ENCODE measurements around the gene FAM131A. TPM values are rescaled to one million over a fixed set of nuclear protein-coding genes. Genes with fewer than 3 reads are reported as not detected.

The FAM131A gene
- total and polyA plus RNA-seq, 9 of the 15 experiments (the other 6 are each of a cell fraction or from before 2014, with no cell fraction given), result 0.48 to 11.1 (median 4.3) TPM

DNA sequence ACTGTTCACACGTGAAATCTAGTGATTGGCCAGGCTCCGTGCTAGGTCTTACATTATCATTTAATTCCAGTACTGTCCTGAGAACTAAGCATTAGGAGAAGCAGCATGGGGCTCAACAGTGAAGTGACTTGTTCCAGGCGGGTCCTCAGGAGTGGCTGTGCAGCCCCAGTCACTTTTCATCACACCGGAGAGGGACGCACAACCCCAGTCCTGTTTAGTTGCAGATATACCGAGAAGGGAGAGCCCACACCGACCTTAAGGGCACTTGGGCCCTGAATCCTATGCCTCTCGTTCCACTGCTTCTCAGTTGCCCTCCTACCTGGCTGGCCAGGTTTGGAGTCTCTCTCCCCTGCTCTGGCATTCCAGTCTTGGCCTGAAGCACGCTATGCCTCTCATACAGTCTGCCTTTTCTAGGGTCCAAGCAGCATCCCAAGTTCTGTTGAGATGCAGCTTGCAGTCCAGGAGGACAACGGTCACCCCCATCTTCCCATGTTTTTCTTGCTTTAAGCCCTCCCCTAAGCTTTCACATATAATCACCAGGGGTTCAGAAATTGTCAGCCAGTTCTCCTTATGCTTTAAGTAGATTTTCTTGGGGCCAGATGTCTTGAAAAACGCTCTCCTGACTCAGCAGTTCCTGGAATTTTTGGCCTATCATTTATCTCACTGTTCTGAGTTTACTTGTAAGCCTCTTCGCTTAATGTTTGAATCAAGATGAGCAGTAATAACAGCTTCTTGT is 10.1 kb downstream of the FAM131A start (continued):
- TF ChIP-seq FOXK2 (conservative IDR thresholded peaks at IDR 0.05 in 1 of 2, IDR thresholded peaks at IDR 0.05 in 1 of 2; ENCODE audit: low read depth in 2 of 2) (peak in 1 of 2 experiments; percentile 29; a peak in 1 of 4 replicates), CBFA2T2 (conservative IDR thresholded peaks at IDR 0.05) (peak; percentile 65), MEF2A (IDR thresholded peaks at IDR 0.05; ENCODE audit: control insufficient read depth, low read depth, low read length) (no peak), MEF2D (tag; conservative IDR thresholded peaks at IDR 0.05; ENCODE audit: low read depth) (no peak), LCOR (CRISPR knock-in tag; IDR thresholded peaks at IDR 0.05) (no peak), NRF1 (conservative IDR thresholded peaks at IDR 0.05 in 1 of 2, IDR thresholded peaks at IDR 0.05 in 1 of 2) (no peak), ADNP (tag; IDR thresholded peaks at IDR 0.05) (no peak), ATF7 (IDR thresholded peaks at IDR 0.05) (no peak), ZNF23 (CRISPR knock-in tag; IDR thresholded peaks at IDR 0.05) (no peak), RBM22 (IDR thresholded peaks at IDR 0.05; ENCODE audit: low read depth, low read length, poor library complexity, severe bottlenecking) (no peak), ZNF79 (CRISPR knock-in tag; IDR thresholded peaks at IDR 0.05; ENCODE audit: low read depth) (no peak), RBBP5 (IDR thresholded peaks at IDR 0.05; ENCODE audit: borderline replicate concordance, insufficient read depth, low read length, poor library complexity, severe bottlenecking) (peak; percentile 63), NR1H2 (CRISPR knock-in tag; IDR thresholded peaks at IDR 0.05) (no peak), ERF (CRISPR knock-in tag; IDR thresholded peaks at IDR 0.05) (no peak), BACH1 (tag; IDR thresholded peaks at IDR 0.05) (peak; percentile 79), ARID1B (IDR thresholded peaks at IDR 0.05) (peak; percentile 83), DIDO1 (tag; IDR thresholded peaks at IDR 0.05; ENCODE audit: low read depth) (no peak)
- TF ChIP-seq, protein P1, sequence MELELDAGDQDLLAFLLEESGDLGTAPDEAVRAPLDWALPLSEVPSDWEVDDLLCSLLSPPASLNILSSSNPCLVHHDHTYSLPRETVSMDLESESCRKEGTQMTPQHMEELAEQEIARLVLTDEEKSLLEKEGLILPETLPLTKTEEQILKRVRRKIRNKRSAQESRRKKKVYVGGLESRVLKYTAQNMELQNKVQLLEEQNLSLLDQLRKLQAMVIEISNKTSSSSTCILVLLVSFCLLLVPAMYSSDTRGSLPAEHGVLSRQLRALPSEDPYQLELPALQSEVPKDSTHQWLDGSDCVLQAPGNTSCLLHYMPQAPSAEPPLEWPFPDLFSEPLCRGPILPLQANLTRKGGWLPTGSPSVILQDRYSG (tag; conservative IDR thresholded peaks at IDR 0.05; ENCODE audit: low read depth), result no peak
- TF ChIP-seq, protein P2, sequence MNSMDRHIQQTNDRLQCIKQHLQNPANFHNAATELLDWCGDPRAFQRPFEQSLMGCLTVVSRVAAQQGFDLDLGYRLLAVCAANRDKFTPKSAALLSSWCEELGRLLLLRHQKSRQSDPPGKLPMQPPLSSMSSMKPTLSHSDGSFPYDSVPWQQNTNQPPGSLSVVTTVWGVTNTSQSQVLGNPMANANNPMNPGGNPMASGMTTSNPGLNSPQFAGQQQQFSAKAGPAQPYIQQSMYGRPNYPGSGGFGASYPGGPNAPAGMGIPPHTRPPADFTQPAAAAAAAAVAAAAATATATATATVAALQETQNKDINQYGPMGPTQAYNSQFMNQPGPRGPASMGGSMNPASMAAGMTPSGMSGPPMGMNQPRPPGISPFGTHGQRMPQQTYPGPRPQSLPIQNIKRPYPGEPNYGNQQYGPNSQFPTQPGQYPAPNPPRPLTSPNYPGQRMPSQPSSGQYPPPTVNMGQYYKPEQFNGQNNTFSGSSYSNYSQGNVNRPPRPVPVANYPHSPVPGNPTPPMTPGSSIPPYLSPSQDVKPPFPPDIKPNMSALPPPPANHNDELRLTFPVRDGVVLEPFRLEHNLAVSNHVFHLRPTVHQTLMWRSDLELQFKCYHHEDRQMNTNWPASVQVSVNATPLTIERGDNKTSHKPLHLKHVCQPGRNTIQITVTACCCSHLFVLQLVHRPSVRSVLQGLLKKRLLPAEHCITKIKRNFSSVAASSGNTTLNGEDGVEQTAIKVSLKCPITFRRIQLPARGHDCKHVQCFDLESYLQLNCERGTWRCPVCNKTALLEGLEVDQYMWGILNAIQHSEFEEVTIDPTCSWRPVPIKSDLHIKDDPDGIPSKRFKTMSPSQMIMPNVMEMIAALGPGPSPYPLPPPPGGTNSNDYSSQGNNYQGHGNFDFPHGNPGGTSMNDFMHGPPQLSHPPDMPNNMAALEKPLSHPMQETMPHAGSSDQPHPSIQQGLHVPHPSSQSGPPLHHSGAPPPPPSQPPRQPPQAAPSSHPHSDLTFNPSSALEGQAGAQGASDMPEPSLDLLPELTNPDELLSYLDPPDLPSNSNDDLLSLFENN (IDR thresholded peaks at IDR 0.05; ENCODE audit: low read depth in 2 of 2, low read length in 2 of 2), result no peak
- TF ChIP-seq, protein P3, sequence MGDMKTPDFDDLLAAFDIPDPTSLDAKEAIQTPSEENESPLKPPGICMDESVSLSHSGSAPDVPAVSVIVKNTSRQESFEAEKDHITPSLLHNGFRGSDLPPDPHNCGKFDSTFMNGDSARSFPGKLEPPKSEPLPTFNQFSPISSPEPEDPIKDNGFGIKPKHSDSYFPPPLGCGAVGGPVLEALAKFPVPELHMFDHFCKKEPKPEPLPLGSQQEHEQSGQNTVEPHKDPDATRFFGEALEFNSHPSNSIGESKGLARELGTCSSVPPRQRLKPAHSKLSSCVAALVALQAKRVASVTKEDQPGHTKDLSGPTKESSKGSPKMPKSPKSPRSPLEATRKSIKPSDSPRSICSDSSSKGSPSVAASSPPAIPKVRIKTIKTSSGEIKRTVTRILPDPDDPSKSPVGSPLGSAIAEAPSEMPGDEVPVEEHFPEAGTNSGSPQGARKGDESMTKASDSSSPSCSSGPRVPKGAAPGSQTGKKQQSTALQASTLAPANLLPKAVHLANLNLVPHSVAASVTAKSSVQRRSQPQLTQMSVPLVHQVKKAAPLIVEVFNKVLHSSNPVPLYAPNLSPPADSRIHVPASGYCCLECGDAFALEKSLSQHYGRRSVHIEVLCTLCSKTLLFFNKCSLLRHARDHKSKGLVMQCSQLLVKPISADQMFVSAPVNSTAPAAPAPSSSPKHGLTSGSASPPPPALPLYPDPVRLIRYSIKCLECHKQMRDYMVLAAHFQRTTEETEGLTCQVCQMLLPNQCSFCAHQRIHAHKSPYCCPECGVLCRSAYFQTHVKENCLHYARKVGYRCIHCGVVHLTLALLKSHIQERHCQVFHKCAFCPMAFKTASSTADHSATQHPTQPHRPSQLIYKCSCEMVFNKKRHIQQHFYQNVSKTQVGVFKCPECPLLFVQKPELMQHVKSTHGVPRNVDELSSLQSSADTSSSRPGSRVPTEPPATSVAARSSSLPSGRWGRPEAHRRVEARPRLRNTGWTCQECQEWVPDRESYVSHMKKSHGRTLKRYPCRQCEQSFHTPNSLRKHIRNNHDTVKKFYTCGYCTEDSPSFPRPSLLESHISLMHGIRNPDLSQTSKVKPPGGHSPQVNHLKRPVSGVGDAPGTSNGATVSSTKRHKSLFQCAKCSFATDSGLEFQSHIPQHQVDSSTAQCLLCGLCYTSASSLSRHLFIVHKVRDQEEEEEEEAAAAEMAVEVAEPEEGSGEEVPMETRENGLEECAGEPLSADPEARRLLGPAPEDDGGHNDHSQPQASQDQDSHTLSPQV (IDR thresholded peaks at IDR 0.05), result no peak; the same call in 1 of the 2 replicates
